Neural progenitor cell (in vitro differentiated cells): ENCODE measurements around the gene IGSF9. TPM values are rescaled to one million over a fixed set of nuclear protein-coding genes. Genes with fewer than 3 reads are reported as not detected.

ENCODE experiments used
- DNase-seq: peaks from one replicate; pipeline ENCODE4 v3.0.0-alpha.2; 2016; ENCODE audit warnings: low spot score
- H2AFZ ChIP-seq: fragments of 200-600 bp; sonication (generic); replicated peaks from 2 replicates; pipeline ENCODE4 v1.6.1; 2016; ENCODE audit warnings: antibody characterized with exemption
- H3F3A ChIP-seq: fragments of 200-600 bp; sonication (generic); 2 replicates; pipeline ENCODE4 v1.6.1; 2016; ENCODE audit warnings: antibody characterized with exemption, low read depth
- H3K27ac ChIP-seq: fragments of 200-600 bp; sonication (generic); 2 replicates; pipeline ENCODE4 v1.5.1; 2016; ENCODE audit warnings: mild to moderate bottlenecking
- H3K27me3 ChIP-seq: fragments of 200-600 bp; sonication (generic); 2 replicates; pipeline ENCODE4 v1.6.1; 2016; ENCODE audit warnings: mild to moderate bottlenecking, moderate library complexity
- H3K36me3 ChIP-seq: fragments of 200-600 bp; sonication (generic); 2 replicates; pipeline ENCODE4 v1.5.1; 2016
- H3K4me1 ChIP-seq: fragments of 200-600 bp; sonication (generic); 2 replicates; pipeline ENCODE4 v1.6.1; 2016; ENCODE audit warnings: mixed run types
- H3K4me2 ChIP-seq: fragments of 200-600 bp; sonication (generic); 2 replicates; pipeline ENCODE4 v1.6.1; 2016
- H3K4me3 ChIP-seq: fragments of 200-600 bp; sonication (generic); 2 replicates; pipeline ENCODE4 v1.5.1; 2016
- H3K79me2 ChIP-seq: fragments of 200-600 bp; sonication (generic); 2 replicates; pipeline ENCODE4 v1.6.1; 2016; ENCODE audit warnings: low read depth
- H3K9ac ChIP-seq: fragments of 200-600 bp; sonication (generic); 2 replicates; pipeline ENCODE4 v1.6.1; 2016
- H3K9me3 ChIP-seq: fragments of 200-600 bp; sonication (generic); 2 replicates; pipeline ENCODE4 v1.5.1; 2016; ENCODE audit warnings: low read depth
- H4K20me1 ChIP-seq: fragments of 200-600 bp; sonication (generic); 2 replicates; pipeline ENCODE4 v1.6.1; 2016; ENCODE audit warnings: low read depth
- H3K27ac Mint-ChIP-seq: 3 replicates; pipeline ENCODE4 v1.8.0; 2021; ENCODE audit warnings: mixed read lengths
- H3K27me3 Mint-ChIP-seq: 2 replicates; pipeline ENCODE4 v1.8.0; 2022; ENCODE audit warnings: low read depth, mild to moderate bottlenecking, inconsistent platforms, moderate library complexity, mixed read lengths; ENCODE audit not compliant: insufficient read depth
- H3K36me3 Mint-ChIP-seq: 3 replicates; pipeline ENCODE4 v1.8.0; 2021; ENCODE audit warnings: mixed read lengths
- H3K4me1 Mint-ChIP-seq: 3 replicates; pipeline ENCODE4 v1.8.0; 2021; ENCODE audit warnings: mixed read lengths
- H3K4me3 Mint-ChIP-seq: 3 replicates; pipeline ENCODE4 v1.8.0; 2021; ENCODE audit warnings: mild to moderate bottlenecking, moderate library complexity, mixed read lengths
- H3K9me3 Mint-ChIP-seq: 3 replicates; pipeline ENCODE4 v1.8.0; 2020; ENCODE audit warnings: mixed read lengths
- CTCF ChIP-seq: fragments of 200-600 bp; sonication (generic); IDR thresholded peaks from 2 replicates; pipeline ENCODE4 v1.5.1; 2017; ENCODE audit warnings: antibody characterized with exemption, mild to moderate bottlenecking
- EZH2 ChIP-seq: fragments of 200-600 bp; sonication (generic); IDR thresholded peaks from 2 replicates; pipeline ENCODE4 v1.6.1; 2017; ENCODE audit warnings: antibody characterized with exemption, mild to moderate bottlenecking, moderate library complexity
- EZH2phosphoT487 ChIP-seq: fragments of 200-600 bp; sonication (generic); IDR thresholded peaks from 2 replicates; pipeline ENCODE4 v1.6.1; 2017; ENCODE audit warnings: antibody characterized with exemption
- total RNA-seq: library from RNA; depleted of rRNA; stranded (reverse); fragments of >200 nt; gene quantifications from 2 replicates; pipeline ENCODE4 v1.2.3, GENCODE V29; 2015; ENCODE audit warnings: low replicate concordance

The IGSF9 gene
- total RNA-seq, 1 donor from 2014 or later: 3.3 TPM

DNA sequence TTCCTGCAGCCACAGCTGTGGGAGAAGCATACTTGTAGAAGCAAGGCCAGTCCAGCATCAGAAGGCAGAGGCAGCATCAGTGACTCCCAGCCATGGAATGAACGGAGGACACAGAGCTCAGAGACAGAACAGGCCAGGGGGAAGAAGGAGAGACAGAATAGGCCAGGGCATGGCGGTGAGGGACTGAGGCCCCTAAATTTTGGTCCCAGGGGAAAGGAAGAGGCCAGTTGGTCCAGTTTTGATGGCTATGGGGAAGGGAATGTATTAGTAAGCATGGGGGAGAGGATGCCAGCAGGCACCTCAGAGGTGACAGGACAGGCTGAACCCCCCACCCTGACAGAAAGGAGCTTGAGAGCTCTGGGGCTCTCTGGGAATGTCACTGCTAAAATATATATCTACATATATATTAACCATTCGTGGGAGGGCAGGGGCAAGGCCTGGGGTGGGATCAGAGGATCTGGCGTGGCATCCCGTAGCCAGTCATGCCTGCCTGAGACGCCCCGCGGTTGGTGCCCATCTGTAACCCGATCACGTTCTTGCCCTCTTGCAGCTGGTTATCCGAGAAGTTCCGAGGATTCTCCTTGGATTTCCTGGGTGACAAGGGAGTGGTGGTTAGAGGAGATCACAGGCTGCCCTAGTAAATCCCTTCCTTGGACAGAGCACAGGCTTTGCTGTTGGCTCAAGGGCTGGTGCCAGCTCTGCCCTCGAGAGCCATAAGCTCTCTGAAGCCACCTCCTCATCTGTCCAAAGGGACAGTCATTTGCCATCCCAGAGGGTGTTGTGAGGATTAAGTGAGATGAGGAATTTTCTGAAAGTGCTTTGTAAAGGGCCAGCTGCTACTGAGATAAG is 26.8 kb downstream of the IGSF9 start:
- peaks cover 4% of the 10 kb centered on the region for H3K36me3 Mint-ChIP-seq
- H3K9ac ChIP-seq: no peak overlapping the region
- H3K4me3 Mint-ChIP-seq: no peak overlapping the region
- H3K4me3 ChIP-seq: no peak overlapping the region
- no peak overlapping the region for H2AFZ ChIP-seq
- no peaks in the 10 kb centered on the region for H3K9me3 Mint-ChIP-seq
- peaks cover 12% of the 10 kb centered on the region for H3K27me3 Mint-ChIP-seq
- no peaks in the 10 kb centered on the region for H3K9me3 ChIP-seq
- H3K27ac ChIP-seq: no peak overlapping the region
- no peaks in the 10 kb centered on the region for H4K20me1 ChIP-seq
- no peaks in the 10 kb centered on the region for H3K36me3 ChIP-seq
- H3F3A ChIP-seq: peaks cover 21% of the 10 kb centered on the region
- H3K4me2 ChIP-seq: no peak overlapping the region
- no peak for TF ChIP-seq EZH2
- TF ChIP-seq CTCF: no peak
- TF ChIP-seq EZH2phosphoT487: no peak
- H3K79me2 ChIP-seq: no peaks in the 10 kb centered on the region
- H3K27me3 ChIP-seq: peaks cover 5% of the 10 kb centered on the region
- H3K4me1 Mint-ChIP-seq: peaks cover 28% of the 10 kb centered on the region
- peaks cover 28% of the 10 kb centered on the region for H3K4me1 ChIP-seq
- no peak overlapping the region for H3K27ac Mint-ChIP-seq
- DNase-seq: no peak

GRCh38 chr1:159917533-159918351 is 27.7 kb downstream of the IGSF9 start:
- Histone ChIP-seq H3K4me1 (peaks cover 28% of the 10 kb centered on the region), H3K9ac (no peak overlapping the region), H3K9me3 (no peaks in the 10 kb centered on the region), H3K27ac (no peak overlapping the region), H3K4me3 (no peak overlapping the region), H3K27me3 (no peaks in the 10 kb centered on the region), H2AFZ (no peak overlapping the region), H3F3A (peaks cover 21% of the 10 kb centered on the region), H3K4me2 (no peak overlapping the region), H3K79me2 (no peaks in the 10 kb centered on the region), H4K20me1 (no peaks in the 10 kb centered on the region), H3K36me3 (no peaks in the 10 kb centered on the region)
- Mint-ChIP-seq H3K27me3 (peaks cover 14% of the 10 kb centered on the region), H3K9me3 (no peaks in the 10 kb centered on the region), H3K4me3 (no peak overlapping the region), H3K36me3 (peaks cover 2% of the 10 kb centered on the region), H3K27ac (peak overlapping the region; percentile 58), H3K4me1 (peaks cover 21% of the 10 kb centered on the region)
- no peak for TF ChIP-seq EZH2
- TF ChIP-seq EZH2phosphoT487: no peak
- peak; percentile 39 for DNase-seq

- H3K27me3 Mint-ChIP-seq: peaks cover 14% of the 10 kb centered on the region
- no peaks in the 10 kb centered on the region for H3K9me3 Mint-ChIP-seq
- no peaks in the 10 kb centered on the region for H3K27me3 ChIP-seq
- peaks cover 23% of the 10 kb centered on the region for H3K4me1 Mint-ChIP-seq
- peak overlapping the region; percentile 69 for H3K4me2 ChIP-seq
- H3F3A ChIP-seq: peaks cover 21% of the 10 kb centered on the region
- H3K27ac Mint-ChIP-seq: peak overlapping the region; percentile 88
- no peaks in the 10 kb centered on the region for H3K79me2 ChIP-seq
- peaks cover 28% of the 10 kb centered on the region for H3K4me1 ChIP-seq
- TF ChIP-seq EZH2phosphoT487 (no peak), EZH2 (no peak), CTCF (no peak)
- peak; percentile 84 for DNase-seq
- H3K36me3 Mint-ChIP-seq: peaks cover 5% of the 10 kb centered on the region
- H3K9me3 ChIP-seq: no peaks in the 10 kb centered on the region
- no peaks in the 10 kb centered on the region for H3K36me3 ChIP-seq
- H3K4me3 Mint-ChIP-seq: no peak overlapping the region
- no peak overlapping the region for H3K4me3 ChIP-seq
- H3K27ac ChIP-seq: peak overlapping the region; percentile 88
- no peak overlapping the region for H3K9ac ChIP-seq
- no peaks in the 10 kb centered on the region for H4K20me1 ChIP-seq
- H2AFZ ChIP-seq: no peak overlapping the region
Measured at GRCh38 chr1:159916242-159917051, 29.0 kb downstream of the IGSF9 start.
